K562 (cell line): Measurements from ENCODE around the gene PGS1. TPM values are rescaled to one million over a fixed set of nuclear protein-coding genes. Genes with fewer than 3 reads are reported as not detected.

Experiments
- EWSR1 ChIP-seq: fragments of 450-650 bp; IDR thresholded peaks from 2 replicates; pipeline ENCODE4 v1.6.1; 2018; ENCODE audit warnings: borderline replicate concordance, mild to moderate bottlenecking, low read depth, moderate library complexity; ENCODE audit not compliant: partially characterized antibody
- HDAC1 ChIP-seq, 2 experiments: fragments of 450-650 bp; IDR thresholded peaks; 2 replicates each; pipeline ENCODE4 v1.6.1; 2016 to 2017; ENCODE audit warnings: inconsistent platforms in 1 of 2, mild to moderate bottlenecking in 1 of 2, moderate library complexity in 1 of 2
- HMG20B ChIP-seq: fragments of 250-450 bp; sonication (Bioruptor Pico); IDR thresholded peaks from 2 replicates; pipeline ENCODE4 v1.5.0; 2021; ENCODE audit warnings: mild to moderate bottlenecking
- HOXB6 ChIP-seq: fragments of 250-450 bp; sonication (Bioruptor Pico); IDR thresholded peaks from 2 replicates; pipeline ENCODE4 v1.5.1; 2022; ENCODE audit warnings: mild to moderate bottlenecking, borderline replicate concordance
- KLF1 ChIP-seq: fragments of 450-650 bp; IDR thresholded peaks from 2 replicates; pipeline ENCODE4 v1.6.1; 2016; ENCODE audit warnings: missing genetic modification characterization, missing compliant biosample characterization
- MIER1 ChIP-seq: fragments of 450-650 bp; IDR thresholded peaks from 2 replicates; pipeline ENCODE4 v1.6.1; 2016; ENCODE audit warnings: antibody characterized with exemption, mild to moderate bottlenecking, low read depth
- MYC ChIP-seq, 2 experiments: fragments of 250-450 bp in 1 of 2; sonication (Bioruptor Pico) in 1 of 2; IDR thresholded peaks; 2 replicates each; pipeline versions ENCODE4 v1.5.1 to v1.6.1; 2012 to 2021; ENCODE audit warnings: low read depth in 2 of 2, borderline replicate concordance in 1 of 2, improper control_type of control experiment in 1 of 2, low read length in 1 of 2, mild to moderate bottlenecking in 1 of 2, moderate library complexity in 1 of 2
- NELFE ChIP-seq: IDR thresholded peaks from 2 replicates; pipeline ENCODE4 v1.6.1; 2011; ENCODE audit warnings: mild to moderate bottlenecking; ENCODE audit not compliant: insufficient read depth, insufficient read length
- NR3C1 ChIP-seq: sonication (generic); formaldehyde crosslinking; IDR thresholded peaks from 2 replicates; pipeline ENCODE4 v1.8.1; 2022; ENCODE audit warnings: missing genetic modification reagents
- PHB2 ChIP-seq: fragments of 450-650 bp; IDR thresholded peaks from 2 replicates; pipeline ENCODE4 v1.6.1; 2017; ENCODE audit warnings: low read depth
- PYGO2 ChIP-seq: fragments of 450-650 bp; IDR thresholded peaks from 2 replicates; pipeline ENCODE4 v1.6.1; 2016; ENCODE audit warnings: mild to moderate bottlenecking, missing genetic modification characterization, moderate library complexity, missing compliant biosample characterization
- TARDBP ChIP-seq: fragments of 450-650 bp; IDR thresholded peaks from 2 replicates; pipeline ENCODE4 v1.6.1; 2016
- TCFL5 ChIP-seq: fragments of 250-450 bp; sonication (Bioruptor Pico); conservative IDR thresholded peaks from 2 replicates; pipeline ENCODE4 v1.6.1; 2021; ENCODE audit warnings: mild to moderate bottlenecking, moderate library complexity, matching md5 sums
- ZFP36 ChIP-seq: fragments of 150-350 bp; IDR thresholded peaks from 2 replicates; pipeline ENCODE4 v1.6.1; 2018; ENCODE audit warnings: low read length, low read depth; ENCODE audit not compliant: partially characterized antibody
- ZNF384 ChIP-seq: IDR thresholded peaks from 2 replicates; pipeline ENCODE4 v1.6.1; 2012; ENCODE audit warnings: low read depth, low read length, improper control_type of control experiment
- ZNF589 ChIP-seq: fragments of 200-800 bp; sonication (Bioruptor generic); IDR thresholded peaks from 2 replicates; pipeline ENCODE4 v1.6.1; 2016; ENCODE audit warnings: low read depth, missing genetic modification characterization, missing compliant biosample characterization
- ZNF780A ChIP-seq: fragments of 250-450 bp; sonication (Bioruptor Pico); IDR thresholded peaks from 2 replicates; pipeline ENCODE4 v1.5.0; 2021; ENCODE audit warnings: mild to moderate bottlenecking
- polyA plus RNA-seq, 8 experiments: library from polyadenylated mRNA; depleted of rRNA in 4 of 8; stranded (reverse) in 5 of 8; unstranded in 3 of 8; fragments of >200 nt; fragmentation: Nextera tagmentation in 2 of 8; fragmentation: Illumina TruSeq in 1 of 8; extraction: Ambion mirVana in 2 of 8; extraction: Trizol in 1 of 8; gene quantifications; 2 replicates each; pipeline versions ENCODE4 v1.2.1 to v1.2.3, GENCODE V29; 2011 to 2014; ENCODE audit warnings: inconsistent platforms in 1 of 8, missing spikeins in 1 of 8
- total RNA-seq, 7 experiments: library from RNA; depleted of rRNA in 6 of 7; stranded (reverse); fragments of >200 nt in 6 of 7; fragmentation: Illumina TruSeq in 2 of 7; extraction: Trizol in 2 of 7; gene quantifications; 2 replicates each; pipeline versions ENCODE4 v1.2.1 to v1.2.3, GENCODE V29; 2011 to 2021; ENCODE audit warnings: low replicate concordance in 1 of 7
- TF ChIP-seq, protein P1 (sequence below): fragments of 250-450 bp; sonication (Bioruptor Pico); IDR thresholded peaks from 2 replicates; pipeline ENCODE4 v1.5.1; 2021; ENCODE audit warnings: mild to moderate bottlenecking
- TF ChIP-seq, protein P2 (sequence below), 3 experiments: fragments of 200-800 bp in 1 of 3; sonication (Bioruptor generic) in 1 of 3; sonication (generic) in 1 of 3; formaldehyde crosslinking in 1 of 3; IDR thresholded peaks; 2 replicates each; pipeline versions ENCODE4 v1.6.1 to v1.8.0; 2016 to 2022; ENCODE audit warnings: mild to moderate bottlenecking in 2 of 3, missing compliant biosample characterization in 2 of 3, missing genetic modification characterization in 2 of 3, missing genetic modification reagents in 1 of 3
- TF ChIP-seq, protein P3 (sequence below): sonication (generic); formaldehyde crosslinking; IDR thresholded peaks from 2 replicates; pipeline ENCODE4 v1.8.0; 2023; ENCODE audit warnings: mild to moderate bottlenecking, missing genetic modification reagents
- TF ChIP-seq, protein P4 (sequence below), 2 experiments: IDR thresholded peaks; 2 replicates each; pipeline ENCODE4 v1.6.1; 2012; ENCODE audit warnings: improper control_type of control experiment in 2 of 2, low read depth in 2 of 2, low read length in 2 of 2, borderline replicate concordance in 1 of 2

The PGS1 gene
- total and polyA plus RNA-seq, 9 of the 15 experiments (the other 6 are each of a cell fraction or from before 2014, with no cell fraction given): 1.3 to 39.4 (median 22.3) TPM

DNA sequence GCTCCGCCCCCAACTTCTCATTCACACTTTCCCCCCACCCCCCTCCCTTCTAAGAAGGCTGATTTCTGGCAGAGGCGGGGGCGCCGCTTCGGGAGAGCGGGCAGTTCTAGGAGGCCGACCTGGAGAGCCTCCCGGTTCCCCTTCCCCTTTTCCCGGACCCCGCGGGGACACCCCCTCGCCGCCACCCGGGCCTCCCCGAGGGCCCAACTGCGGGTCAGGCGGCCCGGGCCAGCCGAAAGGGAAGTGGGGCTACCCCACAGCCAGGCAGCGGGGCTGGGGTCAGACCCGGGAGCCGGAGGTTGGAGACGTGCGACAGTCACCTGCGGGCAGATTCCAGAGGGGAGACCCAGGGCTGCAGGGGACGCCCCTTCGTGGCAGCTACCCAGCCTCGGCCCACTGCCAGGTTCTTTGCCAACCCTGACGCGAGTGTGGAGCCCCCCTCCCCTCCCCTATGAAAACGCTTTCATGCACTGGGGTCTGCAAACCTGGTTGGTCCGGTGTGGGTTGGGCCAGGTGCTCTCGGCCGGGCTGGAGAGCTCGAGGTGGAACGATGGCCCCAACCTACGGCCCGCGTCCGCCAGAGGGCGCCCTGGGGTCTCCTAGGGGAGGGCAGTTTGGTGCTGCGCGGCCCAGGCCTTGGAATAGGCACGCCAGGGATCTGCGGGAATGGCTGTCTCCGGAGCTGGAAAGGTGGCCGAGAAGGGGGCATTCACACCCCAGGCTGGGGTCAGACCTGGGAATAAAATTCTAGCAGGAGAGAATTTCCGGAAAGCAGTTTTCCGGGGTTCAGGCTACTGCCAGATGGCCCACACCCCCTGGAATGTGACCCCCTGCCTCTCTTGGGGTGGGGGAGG lies 17.9 kb upstream of the PGS1 start (continued):
- TF ChIP-seq HMG20B (CRISPR knock-in tag) (no peak), ZNF780A (CRISPR knock-in tag) (no peak), EWSR1 (no peak), NR3C1 (CRISPR knock-in tag) (no peak), MYC (IDR thresholded peaks at IDR 0.05; ENCODE audit: low read depth, low read length) (peak; percentile 65; the same call in 1 of the 2 replicates), MYC (CRISPR knock-in tag; IDR thresholded peaks at IDR 0.05; ENCODE audit: borderline replicate concordance, low read depth) (peak; percentile 78; the same call in 1 of the 2 replicates), ZNF589 (no peak), HOXB6 (no peak), PHB2 (no peak), HDAC1 (IDR thresholded peaks at IDR 0.05) (peak in 1 of 2 experiments; percentile 68; a peak in 2 of 4 replicates), ZNF384 (0 out of 2 replicates have a peak, but pooled peaks have one; percentile 33), TARDBP (peak; percentile 32; the same call in 1 of the 2 replicates), MIER1 (peak; percentile 34; the same call in 1 of the 2 replicates), ZFP36 (peak; percentile 13), TCFL5 (no peak), KLF1 (no peak), PYGO2 (no peak), NELFE (no peak)
- TF ChIP-seq, protein P1, sequence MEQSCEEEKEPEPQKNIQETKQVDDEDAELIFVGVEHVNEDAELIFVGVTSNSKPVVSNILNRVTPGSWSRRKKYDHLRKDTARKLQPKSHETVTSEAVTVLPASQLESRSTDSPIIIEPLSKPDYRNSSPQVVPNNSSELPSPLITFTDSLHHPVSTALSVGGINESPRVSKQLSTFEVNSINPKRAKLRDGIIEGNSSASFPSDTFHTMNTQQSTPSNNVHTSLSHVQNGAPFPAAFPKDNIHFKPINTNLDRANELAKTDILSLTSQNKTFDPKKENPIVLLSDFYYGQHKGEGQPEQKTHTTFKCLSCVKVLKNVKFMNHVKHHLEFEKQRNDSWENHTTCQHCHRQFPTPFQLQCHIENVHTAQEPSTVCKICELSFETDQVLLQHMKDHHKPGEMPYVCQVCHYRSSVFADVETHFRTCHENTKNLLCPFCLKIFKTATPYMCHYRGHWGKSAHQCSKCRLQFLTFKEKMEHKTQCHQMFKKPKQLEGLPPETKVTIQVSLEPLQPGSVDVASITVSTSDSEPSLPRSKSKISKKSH (CRISPR knock-in tag): no peak
- TF ChIP-seq, protein P2, sequence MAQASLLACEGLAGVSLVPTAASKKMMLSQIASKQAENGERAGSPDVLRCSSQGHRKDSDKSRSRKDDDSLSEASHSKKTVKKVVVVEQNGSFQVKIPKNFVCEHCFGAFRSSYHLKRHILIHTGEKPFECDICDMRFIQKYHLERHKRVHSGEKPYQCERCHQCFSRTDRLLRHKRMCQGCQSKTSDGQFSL (CRISPR knock-in tag; IDR thresholded peaks at IDR 0.05): peak; percentile 86
- TF ChIP-seq, protein P2 (tag; IDR thresholded peaks at IDR 0.05): no peak
- TF ChIP-seq, protein P3, sequence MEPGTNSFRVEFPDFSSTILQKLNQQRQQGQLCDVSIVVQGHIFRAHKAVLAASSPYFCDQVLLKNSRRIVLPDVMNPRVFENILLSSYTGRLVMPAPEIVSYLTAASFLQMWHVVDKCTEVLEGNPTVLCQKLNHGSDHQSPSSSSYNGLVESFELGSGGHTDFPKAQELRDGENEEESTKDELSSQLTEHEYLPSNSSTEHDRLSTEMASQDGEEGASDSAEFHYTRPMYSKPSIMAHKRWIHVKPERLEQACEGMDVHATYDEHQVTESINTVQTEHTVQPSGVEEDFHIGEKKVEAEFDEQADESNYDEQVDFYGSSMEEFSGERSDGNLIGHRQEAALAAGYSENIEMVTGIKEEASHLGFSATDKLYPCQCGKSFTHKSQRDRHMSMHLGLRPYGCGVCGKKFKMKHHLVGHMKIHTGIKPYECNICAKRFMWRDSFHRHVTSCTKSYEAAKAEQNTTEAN: no peak
- TF ChIP-seq, protein P4, sequence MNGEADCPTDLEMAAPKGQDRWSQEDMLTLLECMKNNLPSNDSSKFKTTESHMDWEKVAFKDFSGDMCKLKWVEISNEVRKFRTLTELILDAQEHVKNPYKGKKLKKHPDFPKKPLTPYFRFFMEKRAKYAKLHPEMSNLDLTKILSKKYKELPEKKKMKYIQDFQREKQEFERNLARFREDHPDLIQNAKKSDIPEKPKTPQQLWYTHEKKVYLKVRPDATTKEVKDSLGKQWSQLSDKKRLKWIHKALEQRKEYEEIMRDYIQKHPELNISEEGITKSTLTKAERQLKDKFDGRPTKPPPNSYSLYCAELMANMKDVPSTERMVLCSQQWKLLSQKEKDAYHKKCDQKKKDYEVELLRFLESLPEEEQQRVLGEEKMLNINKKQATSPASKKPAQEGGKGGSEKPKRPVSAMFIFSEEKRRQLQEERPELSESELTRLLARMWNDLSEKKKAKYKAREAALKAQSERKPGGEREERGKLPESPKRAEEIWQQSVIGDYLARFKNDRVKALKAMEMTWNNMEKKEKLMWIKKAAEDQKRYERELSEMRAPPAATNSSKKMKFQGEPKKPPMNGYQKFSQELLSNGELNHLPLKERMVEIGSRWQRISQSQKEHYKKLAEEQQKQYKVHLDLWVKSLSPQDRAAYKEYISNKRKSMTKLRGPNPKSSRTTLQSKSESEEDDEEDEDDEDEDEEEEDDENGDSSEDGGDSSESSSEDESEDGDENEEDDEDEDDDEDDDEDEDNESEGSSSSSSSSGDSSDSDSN (IDR thresholded peaks at IDR 0.05; ENCODE audit: borderline replicate concordance in 1 of 2, low read depth in 2 of 2, low read length in 2 of 2): peak; percentile 44 to 56; a peak in 2 of 4 replicates
